Endothelial cell of umbilical vein (primary cell): ENCODE measurements around the gene HK3.

Source experiments
- CTCF ChIP-seq, 2 donors: IDR thresholded peaks; 1 replicate in 1 of 2; 2 replicates in 1 of 2; pipeline ENCODE4 v1.5.1; 2011; ENCODE audit warnings: low read length in 2 of 2, mild to moderate bottlenecking in 2 of 2, moderate library complexity in 2 of 2, control low read depth in 1 of 2, inconsistent platforms in 1 of 2, low read depth in 1 of 2; ENCODE audit not compliant: insufficient read depth in 1 of 2; ENCODE audit errors: extremely low read depth in 1 of 2
- EZH2 ChIP-seq: IDR thresholded peaks from 2 replicates; pipeline ENCODE4 v1.6.1; 2012; ENCODE audit warnings: borderline replicate concordance, low read depth, mild to moderate bottlenecking, moderate library complexity, low read length, inconsistent platforms; ENCODE audit not compliant: severe bottlenecking
- MAX ChIP-seq: IDR thresholded peaks from 2 replicates; pipeline ENCODE4 v1.6.1; 2011; ENCODE audit not compliant: insufficient read depth, insufficient read length
- POLR2A ChIP-seq: IDR thresholded peaks from 2 replicates; pipeline ENCODE4 v1.6.1; 2012; ENCODE audit warnings: low read depth, mild to moderate bottlenecking, control low read depth, low read length
- POLR2AphosphoS5 ChIP-seq: IDR thresholded peaks from 2 replicates; pipeline ENCODE4 v1.6.1; 2012; ENCODE audit warnings: low read depth, mild to moderate bottlenecking, control low read depth, low read length, moderate library complexity; ENCODE audit not compliant: insufficient read depth

GRCh38 chr5:176859916-176860315, 39.2 kb downstream of the HK3 start:
- TF ChIP-seq CTCF (IDR thresholded peaks at IDR 0.05; ENCODE audit: extremely low read depth in 1 of 2, insufficient read depth in 1 of 2, low read depth in 1 of 2, low read length in 2 of 2) (no peak), POLR2A (no peak), POLR2AphosphoS5 (no peak), EZH2 (no peak), MAX (no peak)
